HG02678 (cell line): ENCODE data around the gene BMERB1.
"Not testable (repeated sequence)": the region's sequence is repeated elsewhere in the genome, so short reads cannot be mapped to it uniquely, and the experiment has no call there.

Source experiments
- ATAC-seq: cut with Tn5 transposase; IDR thresholded peaks from one replicate; pipeline ENCODE4 v1.9.1; 2021; ENCODE audit warnings: mild to moderate bottlenecking, moderate library complexity; ENCODE audit not compliant: unreplicated experiment

BMERB1 gene

DNA sequence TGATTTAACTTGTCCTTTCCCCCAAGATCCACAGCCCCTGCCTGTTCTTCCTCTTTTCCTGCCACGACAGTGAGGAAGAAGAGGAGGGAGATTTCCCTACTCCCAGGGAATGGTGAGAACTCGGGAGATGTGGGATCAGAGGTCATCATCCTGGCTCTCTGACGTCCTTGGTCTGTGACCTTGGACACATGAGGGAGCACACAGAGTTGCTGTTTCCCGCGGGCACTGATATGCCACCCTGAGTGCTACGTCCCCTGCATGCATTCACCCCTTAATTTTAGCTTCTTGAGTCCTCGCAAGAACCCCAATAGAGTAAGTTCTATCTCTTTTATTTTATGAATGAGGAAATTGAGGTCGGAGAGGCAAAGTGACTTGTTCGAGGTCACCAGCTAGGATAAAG is 85.4 kb downstream of the BMERB1 start:
- no peak for ATAC-seq

DNA sequence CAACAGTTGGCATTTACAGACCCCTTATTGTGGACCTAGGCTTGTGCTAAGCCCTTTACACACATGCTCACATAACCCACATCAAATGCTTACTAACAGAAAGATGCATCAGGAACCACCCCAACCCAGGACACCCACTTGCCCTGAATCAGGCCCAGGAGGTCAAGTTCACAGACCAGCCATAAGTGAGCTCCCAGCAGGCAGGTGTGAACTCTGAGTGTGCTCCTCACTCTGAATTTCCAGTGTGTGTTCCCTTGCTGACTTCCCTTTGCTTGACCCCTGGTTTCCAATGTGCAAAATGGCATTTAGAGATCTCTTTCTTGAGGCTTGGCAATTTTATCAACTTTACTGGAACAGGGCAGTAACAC is 87.0 kb downstream of the BMERB1 start:
- no peak for ATAC-seq

DNA sequence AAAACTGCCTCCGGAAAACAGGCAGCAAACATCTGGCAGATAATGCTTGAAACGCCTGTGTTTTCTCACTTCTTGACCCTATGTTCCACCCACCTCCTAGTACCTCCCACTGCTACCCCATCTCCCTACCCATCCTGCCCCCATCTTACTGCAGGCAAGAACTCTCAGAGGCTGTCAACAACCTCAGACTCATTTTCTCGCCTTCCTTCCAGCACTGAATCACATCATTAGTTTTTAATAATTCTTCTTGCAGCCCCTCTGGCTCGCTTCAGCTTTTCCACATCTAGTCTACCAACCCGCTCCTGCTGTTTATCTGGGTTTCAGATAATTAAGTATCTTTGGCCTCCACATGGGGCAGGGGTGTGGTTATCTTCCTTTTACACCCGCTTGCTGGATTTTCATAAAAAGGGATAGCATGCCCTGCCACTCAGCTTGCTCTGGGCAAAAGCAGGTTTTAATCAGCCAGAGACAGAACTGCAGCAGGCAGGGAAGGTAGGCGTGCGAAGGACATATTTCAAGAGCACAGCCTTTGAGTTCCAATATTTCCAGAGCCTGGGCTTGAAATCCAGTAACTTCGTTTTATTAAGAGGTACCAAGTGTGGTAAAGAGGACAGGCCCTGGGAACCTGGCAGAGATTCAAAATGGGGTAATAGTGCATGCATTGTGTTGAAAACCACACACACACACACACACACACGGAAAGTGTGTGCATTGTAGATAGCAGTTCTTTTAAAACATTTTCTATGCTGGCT is 87.5 kb downstream of the BMERB1 start:
- ATAC-seq = no peak

DNA sequence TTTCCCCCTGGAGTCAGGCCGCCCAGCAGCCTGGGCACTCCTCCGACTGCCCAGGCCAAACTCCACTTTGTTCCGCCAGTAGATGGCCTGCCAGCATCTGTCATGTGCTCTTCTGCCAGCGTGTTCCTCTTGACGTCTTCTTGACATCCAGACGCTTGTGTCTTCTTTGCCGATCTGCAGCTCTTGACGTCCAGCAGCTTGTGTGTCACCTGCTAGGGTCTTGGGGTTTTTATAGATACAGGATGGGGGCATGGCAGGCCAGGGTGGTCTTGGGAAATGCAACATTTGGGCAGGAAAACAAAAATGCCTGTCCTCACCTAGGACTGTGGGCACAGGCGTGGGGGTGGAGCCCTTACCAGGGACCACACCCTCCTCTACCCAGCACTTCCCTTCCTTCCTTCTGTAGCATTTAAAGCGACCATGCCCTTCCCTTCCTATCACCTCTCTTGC is 88.7 kb downstream of the BMERB1 start:
- no peak for ATAC-seq

DNA sequence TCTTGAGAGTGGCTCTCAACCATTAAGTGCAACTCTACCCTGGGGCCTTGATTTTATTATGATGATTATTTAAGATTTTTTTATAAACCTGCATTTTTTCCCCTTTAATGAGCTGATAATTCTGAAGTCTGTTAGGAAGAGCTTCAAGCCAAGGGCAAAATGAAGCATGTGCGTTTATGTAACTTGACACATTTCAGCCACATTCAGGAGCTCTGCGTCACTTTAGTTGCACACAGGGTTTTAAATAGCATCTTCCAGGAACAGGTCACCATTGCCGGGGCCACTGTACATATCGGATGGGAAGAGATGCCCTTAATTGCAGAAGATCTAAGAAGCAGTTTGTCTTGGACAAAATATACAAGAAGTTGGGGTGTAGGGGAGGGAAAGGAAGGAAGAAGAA is 89.6 kb downstream of the BMERB1 start:
- no peak for ATAC-seq

DNA sequence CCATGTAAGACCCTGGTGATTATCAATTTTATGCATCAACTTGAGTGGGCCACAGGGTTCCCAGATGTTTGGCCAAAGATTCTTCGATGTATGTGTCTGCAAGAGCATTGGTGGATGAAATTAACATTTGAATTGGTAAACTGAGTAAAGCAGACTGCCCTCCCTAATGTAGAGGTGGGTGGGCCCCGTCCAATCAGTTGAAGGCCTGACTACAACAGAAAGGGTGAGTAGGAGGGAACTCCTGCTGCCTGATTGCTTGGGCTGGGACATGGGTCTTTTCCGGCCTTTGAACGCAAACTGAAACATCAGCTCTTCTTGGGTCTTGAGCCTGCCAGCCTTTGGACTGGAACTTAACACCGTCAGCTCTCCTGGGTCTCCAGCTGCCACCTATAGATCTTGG is 90.6 kb downstream of the BMERB1 start:
- ATAC-seq = no peak

DNA sequence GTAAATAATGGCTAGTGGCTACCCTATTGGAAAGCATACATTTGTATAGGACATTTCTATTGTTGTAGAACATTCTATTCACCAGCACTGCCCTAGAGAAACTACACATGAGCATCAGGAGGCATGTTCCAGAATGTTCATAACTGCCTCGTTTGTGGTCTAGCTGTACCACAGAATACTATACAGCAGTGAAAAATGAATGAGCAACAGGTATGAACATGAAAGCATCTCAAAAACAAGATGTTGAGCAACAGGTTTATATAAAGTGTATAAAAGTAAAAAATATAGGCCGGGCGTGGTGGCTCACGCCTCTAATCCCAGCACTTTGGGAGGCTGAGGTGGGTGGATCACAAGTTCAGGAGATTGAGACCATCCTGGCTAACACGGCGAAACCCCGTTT is 91.7 kb downstream of the BMERB1 start:
- ATAC-seq = no peak

DNA sequence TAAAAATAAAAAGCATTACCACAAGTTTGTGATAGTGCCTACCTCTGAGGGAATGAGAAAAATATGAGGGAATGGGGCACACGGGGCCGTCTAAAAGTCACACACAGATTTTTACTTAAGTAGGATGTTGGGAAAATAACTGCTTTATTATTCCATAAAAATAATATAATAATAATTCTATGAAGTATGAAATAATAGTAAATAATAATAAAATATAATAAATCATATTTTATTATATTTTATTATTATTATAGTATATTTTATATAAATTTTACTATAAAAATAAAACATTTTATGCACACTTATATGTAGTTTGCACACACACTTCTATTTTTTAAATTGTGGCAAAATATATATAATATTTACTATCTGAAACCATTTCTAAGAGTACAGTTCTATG is 92.3 kb downstream of the BMERB1 start:
- ATAC-seq = no peak

DNA sequence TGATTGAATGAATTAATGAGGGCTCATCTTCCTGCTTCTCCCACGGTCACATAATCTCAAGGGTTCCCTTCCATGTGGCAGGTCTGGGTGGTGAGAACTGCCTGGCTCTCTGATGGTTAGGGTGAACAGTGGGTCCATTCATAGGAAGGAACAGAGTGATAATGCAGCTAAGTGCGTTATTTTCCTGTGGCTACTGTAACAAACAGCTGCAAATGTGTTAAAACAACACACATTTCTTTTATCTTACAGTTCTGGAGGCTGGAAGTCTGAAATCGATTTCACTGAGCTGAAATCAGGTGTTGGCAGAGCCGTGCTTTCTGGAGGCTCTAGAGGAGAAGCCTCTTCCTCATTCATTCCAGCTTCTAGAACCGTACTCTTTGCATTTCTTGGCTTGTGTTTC is 95.3 kb downstream of the BMERB1 start:
- no peak for ATAC-seq

DNA sequence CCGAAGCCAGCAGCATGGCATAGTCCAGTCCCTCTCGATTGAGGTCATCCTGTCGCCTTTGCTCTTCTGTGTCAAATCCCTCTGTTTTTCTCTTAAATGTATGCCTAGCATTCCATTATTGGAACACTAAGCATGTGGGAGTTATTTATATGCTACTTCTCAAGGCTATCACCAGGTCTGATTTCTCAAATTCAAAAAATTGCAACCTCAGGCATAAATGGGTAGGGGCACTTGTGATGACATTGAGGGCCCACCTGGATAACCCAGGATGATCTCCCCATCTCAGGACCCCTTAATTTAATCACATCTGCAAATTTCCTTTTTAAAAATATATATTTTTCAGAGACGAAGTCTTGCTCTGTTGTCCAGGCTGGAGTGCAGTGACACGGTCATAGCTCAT is 95.7 kb downstream of the BMERB1 start:
- no peak for ATAC-seq

DNA sequence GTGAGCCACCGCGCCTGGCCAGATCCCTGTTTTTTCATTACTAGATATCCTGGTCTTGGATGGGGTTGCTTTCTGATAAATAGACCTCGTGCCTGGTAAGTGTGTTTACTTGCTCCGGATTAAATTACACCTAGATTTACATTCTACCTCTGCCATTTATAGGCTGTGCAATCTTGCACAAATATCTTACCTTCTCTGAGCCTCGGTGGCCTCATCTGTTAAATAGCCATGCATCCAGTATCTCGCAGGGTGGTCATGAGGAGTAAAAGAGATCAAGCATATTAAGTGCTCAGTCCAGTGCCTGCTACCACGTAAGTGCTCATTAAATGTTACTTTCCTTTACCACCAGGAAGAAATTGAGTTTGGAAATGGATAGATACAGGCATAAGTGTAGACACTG is 98.4 kb downstream of the BMERB1 start:
- ATAC-seq = no peak

DNA sequence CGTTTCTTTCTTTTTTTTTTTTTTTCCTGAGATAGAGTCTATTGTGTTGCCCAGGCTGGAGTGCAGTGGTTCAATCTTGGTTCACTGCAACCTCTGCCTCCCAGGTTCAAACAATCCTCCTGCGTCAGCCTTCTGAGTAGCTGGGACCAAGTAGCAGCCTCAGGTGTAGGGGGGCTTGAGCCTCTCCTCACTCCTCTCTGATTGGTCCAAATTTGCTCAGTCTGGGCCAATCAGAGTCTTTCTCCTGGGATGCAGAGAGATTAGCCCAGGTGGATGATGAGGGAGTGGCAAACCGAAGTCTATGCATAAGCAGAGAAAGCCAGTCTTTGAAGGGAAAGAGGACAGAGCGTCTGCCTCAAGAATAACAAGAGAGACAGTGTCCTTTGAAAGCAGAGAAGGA is 99.0 kb downstream of the BMERB1 start:
- no peak for ATAC-seq

DNA sequence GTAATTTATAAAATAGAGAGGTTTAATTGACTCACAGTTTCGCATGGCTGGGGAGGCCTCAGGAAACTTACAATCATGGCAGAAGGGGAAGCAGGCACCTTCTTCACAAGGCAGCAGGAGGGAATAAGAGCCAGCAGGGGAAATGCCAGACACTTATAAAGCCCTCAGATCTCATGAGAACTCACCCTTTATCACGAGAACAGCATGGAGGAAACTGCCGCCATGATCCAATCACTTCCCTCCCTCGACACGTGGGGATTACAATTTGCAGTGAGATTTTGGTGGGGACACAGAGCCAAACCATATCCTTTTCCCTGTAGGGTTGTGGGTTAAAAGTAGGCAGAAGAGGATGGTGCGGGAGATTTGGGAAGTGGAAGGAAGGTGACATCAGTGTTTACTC is 101.4 kb downstream of the BMERB1 start:
- ATAC-seq = no peak

DNA sequence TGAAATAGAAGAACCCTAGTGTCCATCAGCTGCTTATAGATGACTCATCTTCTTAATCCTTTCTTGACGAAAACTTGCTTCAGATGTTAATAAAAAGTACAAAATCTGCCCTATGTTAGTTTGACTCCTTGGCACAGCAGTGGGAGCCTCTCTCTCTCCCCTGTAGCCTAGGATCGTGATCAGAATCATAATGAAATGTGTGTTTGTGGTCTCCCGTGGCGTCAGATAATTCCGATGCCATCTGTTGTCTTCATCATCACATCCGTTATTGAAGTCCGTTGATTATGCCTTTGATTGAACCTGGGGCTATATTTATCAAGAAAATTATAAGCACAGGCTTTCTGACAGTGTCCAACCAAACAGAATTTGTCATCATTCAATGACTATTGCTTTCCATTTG is 102.5 kb downstream of the BMERB1 start:
- no peak for ATAC-seq

DNA sequence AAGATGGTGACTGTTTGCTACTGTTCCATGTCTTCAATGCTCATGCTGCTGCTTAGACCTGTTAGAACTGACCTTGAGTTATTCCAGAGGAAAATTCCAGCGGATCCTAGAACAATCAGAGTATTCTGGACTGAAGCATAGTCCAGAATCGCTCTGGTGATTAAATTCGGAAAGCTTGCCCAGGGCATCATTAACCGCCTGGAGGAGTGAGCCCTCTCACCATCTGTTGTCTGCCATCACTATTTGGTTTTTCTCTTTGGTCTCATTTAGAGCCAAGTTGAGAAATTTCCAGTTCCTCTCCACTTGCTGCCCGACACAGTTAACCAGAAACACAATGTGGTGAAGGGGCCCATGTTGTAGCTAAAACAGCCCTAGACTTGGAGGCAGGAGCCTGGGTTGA is 104.1 kb downstream of the BMERB1 start:
- ATAC-seq = no peak

DNA sequence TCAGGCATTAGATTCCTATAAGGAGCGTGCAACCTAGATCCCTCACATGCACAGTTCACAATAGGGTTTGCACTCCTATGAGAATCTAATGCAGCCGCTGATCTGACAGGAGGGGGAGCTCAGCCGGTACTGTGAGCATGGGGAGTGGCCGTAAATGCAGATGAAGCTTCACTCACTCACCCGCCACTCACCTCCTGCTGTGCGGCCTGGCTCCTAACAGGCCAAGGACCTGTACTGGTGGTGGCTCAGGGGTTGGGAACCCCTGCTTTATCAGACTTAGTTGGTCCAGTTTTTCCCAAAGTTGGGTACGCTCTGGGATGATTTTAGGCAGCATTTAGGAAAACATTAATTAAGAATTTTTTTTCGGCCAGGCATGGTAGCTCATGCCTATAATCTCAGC is 104.8 kb downstream of the BMERB1 start:
- no peak for ATAC-seq

DNA sequence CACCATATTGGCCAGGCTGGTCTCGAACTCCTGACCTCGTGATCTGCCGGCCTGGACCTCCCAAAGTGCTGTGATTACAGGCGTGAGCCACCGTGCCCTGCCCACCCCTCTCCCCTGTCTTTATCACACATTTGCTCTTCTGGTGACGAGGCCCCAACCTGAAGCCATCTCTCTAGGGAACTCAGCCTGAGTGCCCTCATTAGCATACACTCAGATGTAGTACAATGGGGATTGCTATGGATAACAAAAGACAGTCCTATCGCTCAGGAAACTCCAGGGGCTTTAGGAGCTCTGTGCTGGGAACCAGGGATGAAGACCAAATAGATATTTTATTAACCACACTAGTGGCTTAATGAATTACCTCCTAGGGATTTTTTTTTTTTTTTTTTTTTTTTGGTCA is 107.9 kb downstream of the BMERB1 start:
- ATAC-seq = no peak

DNA sequence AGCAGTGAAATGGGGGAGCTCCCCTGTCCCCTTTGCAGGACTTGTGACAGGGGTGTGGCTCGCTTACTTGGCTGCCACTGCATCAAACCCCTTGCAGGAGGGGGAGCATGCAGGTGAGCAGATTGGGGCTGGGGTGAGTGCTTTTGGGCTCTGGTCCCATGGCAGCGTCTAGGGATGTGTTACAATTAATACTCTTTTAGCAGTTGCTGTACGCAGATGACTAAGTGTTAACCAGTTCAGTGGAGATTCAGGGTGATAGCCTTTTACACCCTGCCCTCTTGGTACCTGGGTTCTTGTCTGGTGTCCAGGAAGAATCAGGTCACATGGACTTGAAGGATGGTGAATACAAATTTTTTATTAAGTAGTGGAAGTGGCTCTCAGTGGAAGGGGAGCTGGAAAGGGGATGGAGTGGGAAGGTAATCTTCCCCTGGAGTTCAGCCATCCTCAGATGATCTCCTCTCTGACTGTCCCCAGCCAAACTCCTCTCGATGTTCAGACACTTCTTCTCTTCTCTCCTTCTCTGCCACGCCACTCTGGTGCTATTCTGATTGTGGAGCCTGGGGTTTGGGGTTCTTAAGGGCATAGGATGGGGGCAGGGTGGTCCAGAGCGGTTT is 108.5 kb downstream of the BMERB1 start:
- ATAC-seq = no peak

DNA sequence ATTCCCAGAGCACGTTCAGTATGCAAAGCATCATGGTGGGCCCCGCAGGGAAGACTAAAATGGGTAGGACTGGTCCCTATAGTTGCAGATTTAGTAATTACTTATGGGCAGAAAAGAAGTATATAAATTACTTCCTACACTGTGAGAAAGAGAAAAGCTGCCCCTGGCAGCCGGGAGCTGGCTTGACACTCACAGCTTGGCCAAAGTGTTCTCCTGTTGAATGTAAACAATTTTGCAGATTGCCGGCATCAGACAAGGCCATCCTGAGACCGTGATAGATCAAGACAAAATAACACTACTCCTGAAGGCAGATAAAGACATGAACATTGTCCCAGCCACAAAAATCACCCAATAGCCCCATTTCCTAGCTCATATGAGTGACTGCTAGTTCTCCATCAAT is 110.0 kb downstream of the BMERB1 start:
- ATAC-seq = no peak

DNA sequence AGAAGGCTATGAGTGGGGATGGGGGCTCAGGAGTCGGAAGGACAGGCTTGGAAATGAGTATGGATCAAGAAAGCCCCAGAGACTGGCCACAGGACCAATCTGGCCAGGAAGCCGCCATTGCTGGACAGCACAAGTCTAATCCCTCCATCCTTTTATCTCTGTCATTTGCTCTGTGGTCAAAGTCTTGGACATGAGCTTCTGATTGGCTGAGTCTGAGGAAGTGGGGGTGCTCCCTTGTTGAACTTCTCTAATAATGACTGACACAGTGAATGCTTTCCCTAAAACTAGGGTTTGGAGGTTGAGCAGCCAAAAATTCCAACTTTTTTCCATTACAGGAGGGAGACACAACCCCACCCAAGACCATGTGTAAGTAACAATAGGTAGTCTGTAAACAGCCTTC is 111.2 kb downstream of the BMERB1 start:
- ATAC-seq = no peak

DNA sequence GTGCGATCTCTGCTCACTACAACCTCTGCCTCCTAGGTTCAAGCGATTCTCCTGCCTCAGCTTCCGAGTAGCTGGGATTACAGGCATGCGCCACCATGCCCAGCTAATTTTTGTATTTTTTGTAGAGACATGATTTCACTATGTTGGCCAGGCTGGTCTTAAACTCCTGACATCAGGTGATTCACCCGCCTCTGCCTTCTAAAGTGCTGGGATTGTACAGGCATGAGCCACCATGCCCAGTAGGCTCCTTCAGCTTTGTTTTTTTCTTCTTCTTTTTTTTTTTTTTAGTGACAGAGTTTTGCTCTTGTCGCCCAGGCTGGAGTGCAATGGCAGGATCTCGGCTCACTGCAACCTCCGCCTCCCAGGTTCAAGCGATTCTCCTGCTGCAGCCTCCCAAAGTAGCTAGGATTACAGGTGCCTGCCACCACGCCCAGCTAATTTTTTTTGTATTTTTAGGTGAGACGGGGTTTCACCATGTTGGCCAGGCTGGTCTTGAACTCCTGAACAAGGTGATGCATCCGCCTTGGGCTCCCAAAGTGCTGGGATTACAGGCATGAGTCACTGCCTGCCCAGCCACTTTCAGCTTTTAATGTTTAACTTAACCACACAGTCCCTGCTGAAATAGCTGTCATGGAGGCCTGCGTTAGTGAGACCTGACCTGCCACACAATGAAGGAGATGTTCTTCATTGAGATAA is 112.8 kb downstream of the BMERB1 start:
- not testable (repeated sequence) for ATAC-seq

DNA sequence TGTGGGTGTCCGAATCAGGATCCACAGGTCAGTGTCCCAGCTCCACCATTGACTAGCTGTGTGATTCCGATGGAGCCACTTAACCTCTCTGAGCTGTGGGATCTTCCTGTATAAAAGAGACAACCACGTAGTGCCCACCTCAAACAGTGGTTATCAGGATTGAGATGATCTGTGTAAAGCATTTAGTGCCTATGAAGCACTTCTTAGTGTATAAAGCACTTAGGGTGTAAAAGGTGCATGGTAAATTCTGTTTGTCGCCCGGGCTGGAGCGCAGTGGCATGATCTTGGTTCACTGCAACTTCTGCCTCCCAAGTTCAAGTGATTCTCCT is 113.3 kb downstream of the BMERB1 start:
- no peak for ATAC-seq
